Body of pancreas (tissue), 4 donors: ENCODE data around the gene NBAS. TPM values are rescaled to one million over a fixed set of nuclear protein-coding genes. Genes with fewer than 3 reads are reported as not detected.

ENCODE experiments used
- ATAC-seq: fragments of 150-250 bp; one replicate; pipeline ENCODE4 v1.9.1; 2016
- DNase-seq, 4 donors: peaks; one replicate each; pipeline ENCODE4 v3.0.0-alpha.2; 2019
- H3K27ac ChIP-seq, 4 donors: fragments of 200-600 bp; sonication (generic); 1 replicate in 3 of 4; 2 replicates in 1 of 4; pipeline versions ENCODE4 v1.5.1 to v1.6.1; 2016 to 2019; ENCODE audit warnings: mild to moderate bottlenecking in 1 of 4, mixed read lengths in 1 of 4, moderate library complexity in 1 of 4
- H3K27me3 ChIP-seq, 2 donors: fragments of 200-600 bp; sonication (generic); one replicate each; pipeline ENCODE4 v1.6.0; 2016; ENCODE audit warnings: mild to moderate bottlenecking in 1 of 2
- H3K36me3 ChIP-seq, 2 donors: fragments of 200-600 bp; sonication (generic); replicated peaks in 1 of 2; 2 replicates each; pipeline ENCODE4 v1.5.1; 2016; ENCODE audit warnings: low read depth in 2 of 2; ENCODE audit not compliant: insufficient read depth in 1 of 2
- H3K4me1 ChIP-seq: fragments of 200-600 bp; sonication (generic); one replicate; pipeline ENCODE4 v1.6.0; 2016
- H3K4me3 ChIP-seq, 2 donors: fragments of 200-600 bp; sonication (generic); 1 replicate in 1 of 2; 2 replicates in 1 of 2; pipeline ENCODE4 v1.5.1; 2016 to 2019
- H3K9me3 ChIP-seq, 3 donors: fragments of 200-600 bp; sonication (generic); 1 replicate in 2 of 3; 2 replicates in 1 of 3; pipeline ENCODE4 v1.5.1; 2016
- CTCF ChIP-seq, 7 experiments: fragments of 450-650 bp in 4 of 7; fragments of 200-600 bp in 3 of 7; sonication (generic) in 3 of 7; IDR thresholded peaks; one replicate each; pipeline ENCODE4 v1.5.1; 2016 to 2019; ENCODE audit warnings: antibody characterized with exemption in 7 of 7
- POLR2A ChIP-seq, 3 donors: fragments of 450-650 bp; IDR thresholded peaks; one replicate each; pipeline ENCODE4 v1.6.1; 2016; ENCODE audit warnings: antibody characterized with exemption in 3 of 3, mild to moderate bottlenecking in 2 of 3
- WGBS, 2 donors: methylation state at CpG; one replicate each; pipeline ENCODE4 v1.1.5; 2017; 5-methylcytosine and 5-hydroxymethylcytosine counted together
- intact Hi-C: fragments of 100-400 bp; cut with DNase I; formaldehyde crosslinking; loops from one replicate; pipeline ENCODE4 v1.15.1; 2023
- total RNA-seq, 2 donors: library from RNA; depleted of rRNA; stranded (reverse); fragments of >200 nt; gene quantifications; one replicate each; pipeline ENCODE4 v1.1.0, GENCODE V29; 2016

NBAS gene
- total RNA-seq, result 10 to 100 TPM; 34.0 to 35.9 TPM

DNA sequence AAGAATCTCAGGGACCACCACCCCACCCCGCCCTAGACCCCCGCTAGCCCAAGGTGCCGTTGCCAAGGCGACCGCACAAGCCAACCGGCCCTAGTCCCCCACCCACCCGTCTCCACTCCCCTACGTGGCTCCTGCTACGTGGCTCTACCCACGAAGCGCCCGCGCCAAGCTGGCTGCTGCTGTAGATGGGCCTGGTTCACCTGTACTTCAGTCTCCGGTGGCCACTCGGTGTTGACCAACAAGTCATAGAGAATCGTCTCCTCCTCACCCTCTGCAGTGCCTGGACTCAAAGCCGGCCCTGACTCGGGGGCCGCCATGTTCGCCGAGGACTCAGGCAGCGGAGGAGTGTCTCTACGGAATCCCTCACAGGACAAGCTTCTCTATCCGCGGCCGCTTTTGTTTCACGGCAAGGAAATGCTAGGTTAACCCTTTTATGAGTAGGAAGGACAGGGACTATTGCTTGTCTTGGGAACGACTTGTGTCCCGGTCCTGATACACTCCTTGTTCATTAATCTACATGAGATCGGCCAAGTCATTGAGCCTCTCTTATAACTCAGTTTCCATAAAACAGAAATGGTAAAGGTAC lies at the start of gene NBAS:
NBAS (minus strand) TSS at position 347 of the 586 bp plus-strand sequence; CDS start at position 317, 30 bp downstream.
- Histone ChIP-seq H3K27me3 (no peaks in the 10 kb centered on the region), H3K4me1 (peaks cover 28% of the 10 kb centered on the region), H3K36me3 (no peaks in the 10 kb centered on the region), H3K27ac (peak within 1 kb of the TSS in 3 of 4 donors; percentile 80 to 84 (median 81)), H3K9me3 (no peaks in the 10 kb centered on the region), H3K4me3 (peak within 1 kb of the TSS; percentile 73 to 89)
- intact Hi-C loops, result no loop called here
- ATAC-seq (peak; percentile 96), DNase-seq (peak; percentile 81 to 91 (median 84))
- 0 to 1% methylated on average over 21 to 30 of the region's 30 CpGs for WGBS, 2 donors
- peak in 1 of 7 experiments; percentile 6 for TF ChIP-seq CTCF (IDR thresholded peaks at IDR 0.05)
- TF ChIP-seq POLR2A (IDR thresholded peaks at IDR 0.05), result peak in 2 of 3 donors; percentile 54 to 59

- no peaks in the 10 kb centered on the region for H3K27me3 ChIP-seq
- no peak overlapping the region for H3K4me3 ChIP-seq
- H3K4me1 ChIP-seq, result peaks cover 6% of the 10 kb centered on the region
- H3K27ac ChIP-seq, result no peak overlapping the region
- intact Hi-C loops, result no loop called here
- H3K36me3 ChIP-seq, result peaks cover 0 to 22% of the 10 kb centered on the region in 2 donors
- no peak for ATAC-seq
- TF ChIP-seq CTCF (IDR thresholded peaks at IDR 0.05) (no peak), POLR2A (IDR thresholded peaks at IDR 0.05) (no peak)
- 94 to 96% methylated on average over 5 of the region's 5 CpGs for WGBS, 2 donors
- DNase-seq, result no peak
- H3K9me3 ChIP-seq, result no peaks in the 10 kb centered on the region
These were observed 49.4 kb upstream of the NBAS start for GRCh38 chr2:15610430-15610952.

GRCh38 chr2:15609341-15610042 lies 48.4 kb upstream of the NBAS start:
- H3K36me3 ChIP-seq, result peaks cover 2 to 31% of the 10 kb centered on the region in 2 donors
- intact Hi-C loops, result no loop called here

DNA sequence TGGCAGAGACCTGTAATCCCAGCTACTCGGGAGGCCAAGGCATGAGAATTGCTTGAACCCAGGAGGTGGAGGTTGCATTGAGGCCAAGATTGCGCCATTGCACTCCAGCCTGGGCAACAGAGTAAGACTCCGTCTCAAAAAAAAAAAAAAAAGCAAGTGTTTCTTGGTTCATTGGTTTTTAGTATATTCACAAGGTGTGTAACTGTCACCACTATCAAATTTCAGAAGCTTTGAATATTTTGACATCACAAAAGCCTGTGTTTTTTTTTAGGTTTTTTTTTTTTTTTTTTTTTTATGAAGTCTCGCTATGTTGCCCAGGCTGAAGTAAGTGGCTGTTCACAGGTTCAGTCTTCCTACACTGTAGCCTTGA lies 47.2 kb upstream of the NBAS start:
- ATAC-seq (no peak), DNase-seq (no peak)
- WGBS, 2 donors, result 94% methylated on average over 4 of the region's 4 CpGs
- Histone ChIP-seq H3K27ac (no peak overlapping the region), H3K36me3 (peaks cover 9 to 42% of the 10 kb centered on the region in 2 donors), H3K27me3 (no peaks in the 10 kb centered on the region), H3K4me1 (no peaks in the 10 kb centered on the region), H3K4me3 (no peak overlapping the region), H3K9me3 (no peaks in the 10 kb centered on the region)
- intact Hi-C loops, result no loop called here
- TF ChIP-seq POLR2A (IDR thresholded peaks at IDR 0.05) (no peak), CTCF (IDR thresholded peaks at IDR 0.05) (no peak)

More at GRCh38 chr2:15609341-15610042, 48.4 kb upstream of the NBAS start:
- Histone ChIP-seq H3K4me1 (no peaks in the 10 kb centered on the region), H3K27ac (no peak overlapping the region), H3K4me3 (no peak overlapping the region), H3K27me3 (no peaks in the 10 kb centered on the region), H3K9me3 (no peaks in the 10 kb centered on the region)
- no peak for TF ChIP-seq CTCF (IDR thresholded peaks at IDR 0.05)
- no peak for TF ChIP-seq POLR2A (IDR thresholded peaks at IDR 0.05)
- no peak for ATAC-seq
- no peak for DNase-seq
- WGBS, 2 donors, result 95 to 98% methylated on average over 1 of the region's 1 CpG
